HepG2 (cell line): ENCODE measurements around the gene ERBB3. TPM values are rescaled to one million over a fixed set of nuclear protein-coding genes. Genes with fewer than 3 reads are reported as not detected.
A peak's percentile ranks its signal among the peaks of the same experiment; 100 is the strongest.

Source experiments
- KAT7 ChIP-seq: IDR thresholded peaks from 2 replicates; pipeline ENCODE4 v1.6.1; 2018; ENCODE audit warnings: borderline replicate concordance, missing compliant biosample characterization
- KLF16 ChIP-seq, 2 experiments: sonication (generic) in 1 of 2; formaldehyde crosslinking in 1 of 2; IDR thresholded peaks; 2 replicates each; pipeline versions ENCODE4 v1.6.1 to v1.8.0; 2016 to 2023; ENCODE audit warnings: missing genetic modification reagents in 2 of 2, missing compliant biosample characterization in 1 of 2
- MXI1 ChIP-seq: IDR thresholded peaks from 3 replicates; pipeline ENCODE4 v1.6.1; 2012; ENCODE audit warnings: low read depth, low read length, inconsistent platforms, borderline replicate concordance
- NFATC3 ChIP-seq: sonication (generic); formaldehyde crosslinking; IDR thresholded peaks from 2 replicates; pipeline ENCODE4 v1.5.1; 2020; ENCODE audit warnings: mild to moderate bottlenecking, missing genetic modification reagents
- PITX1 ChIP-seq: sonication (generic); formaldehyde crosslinking; IDR thresholded peaks from 2 replicates; pipeline ENCODE4 v1.5.1; 2020; ENCODE audit warnings: mild to moderate bottlenecking, missing genetic modification reagents
- REXO4 ChIP-seq: sonication (generic); formaldehyde crosslinking; IDR thresholded peaks from 2 replicates; pipeline ENCODE4 v1.8.0; 2022; ENCODE audit warnings: missing genetic modification reagents, mild to moderate bottlenecking, borderline replicate concordance
- SALL1 ChIP-seq: sonication (generic); formaldehyde crosslinking; IDR thresholded peaks from 2 replicates; pipeline ENCODE4 v1.8.0; 2022; ENCODE audit warnings: mild to moderate bottlenecking, missing genetic modification reagents
- ZBTB7B ChIP-seq: sonication (generic); formaldehyde crosslinking; IDR thresholded peaks from 2 replicates; pipeline ENCODE4 v1.4.0; 2020; ENCODE audit warnings: missing genetic modification reagents
- ZNF350 ChIP-seq: sonication (generic); formaldehyde crosslinking; IDR thresholded peaks from 2 replicates; pipeline ENCODE4 v1.4.0; 2020; ENCODE audit warnings: mild to moderate bottlenecking, low read depth, missing genetic modification reagents, borderline replicate concordance
- ZNF614 ChIP-seq: IDR thresholded peaks from 2 replicates; pipeline ENCODE4 v1.6.1; 2018; ENCODE audit warnings: missing biosample characterization, missing genetic modification reagents, inconsistent platforms, borderline replicate concordance
- ZNF615 ChIP-seq: sonication (generic); formaldehyde crosslinking; IDR thresholded peaks from 2 replicates; pipeline ENCODE4 v1.5.0; 2020; ENCODE audit warnings: mild to moderate bottlenecking, missing genetic modification reagents, borderline replicate concordance
- ZNF850 ChIP-seq: sonication (generic); formaldehyde crosslinking; conservative IDR thresholded peaks from 2 replicates; pipeline ENCODE4 v1.9.0; 2021; ENCODE audit warnings: mild to moderate bottlenecking, missing genetic modification reagents
- ZSCAN30 ChIP-seq: sonication (generic); formaldehyde crosslinking; IDR thresholded peaks from 2 replicates; pipeline ENCODE4 v1.5.0; 2020; ENCODE audit warnings: mild to moderate bottlenecking, missing genetic modification reagents
- ZSCAN31 ChIP-seq: sonication (generic); formaldehyde crosslinking; IDR thresholded peaks from 2 replicates; pipeline ENCODE4 v1.5.0; 2020; ENCODE audit warnings: low read depth, mild to moderate bottlenecking, missing genetic modification reagents
- polyA plus RNA-seq, 8 experiments: library from polyadenylated mRNA; depleted of rRNA in 3 of 8; stranded (reverse) in 7 of 8; unstranded in 1 of 8; fragments of >200 nt; fragmentation: Illumina TruSeq in 4 of 8; extraction: Trizol in 4 of 8; gene quantifications; 2 replicates each; pipeline versions ENCODE4 v1.2.1 to v1.2.3, GENCODE V29; 2011 to 2016; ENCODE audit warnings: low read depth in 4 of 8, missing spikeins in 1 of 8, mixed read lengths in 1 of 8; ENCODE audit not compliant: insufficient read depth in 1 of 8
- total RNA-seq, 5 experiments: library from RNA; depleted of rRNA; stranded (reverse); fragments of >200 nt; fragmentation: Illumina TruSeq; extraction: Trizol; gene quantifications; 2 replicates each; pipeline ENCODE4 v1.2.3, GENCODE V29; 2016; ENCODE audit warnings: low read depth in 1 of 5
- TF ChIP-seq, protein P1 (sequence below): sonication (generic); formaldehyde crosslinking; IDR thresholded peaks from 2 replicates; pipeline ENCODE4 v1.4.0; 2020; ENCODE audit warnings: missing genetic modification reagents, mild to moderate bottlenecking, borderline replicate concordance
- TF ChIP-seq, protein P2 (sequence below): sonication (generic); formaldehyde crosslinking; conservative IDR thresholded peaks from 2 replicates; pipeline ENCODE4 v1.8.1; 2023; ENCODE audit warnings: missing genetic modification reagents
- TF ChIP-seq, protein P3 (sequence below): sonication (generic); formaldehyde crosslinking; IDR thresholded peaks from 2 replicates; pipeline ENCODE4 v1.8.0; 2022; ENCODE audit warnings: missing genetic modification reagents, mild to moderate bottlenecking, borderline replicate concordance
- TF ChIP-seq, protein P4 (sequence below): sonication (generic); formaldehyde crosslinking; IDR thresholded peaks from 2 replicates; pipeline ENCODE4 v1.4.0; 2020; ENCODE audit warnings: missing genetic modification reagents, borderline replicate concordance
- TF ChIP-seq, protein P5 (sequence below): sonication (generic); formaldehyde crosslinking; IDR thresholded peaks from 2 replicates; pipeline ENCODE4 v1.9.0; 2022; ENCODE audit warnings: missing genetic modification reagents, mild to moderate bottlenecking, borderline replicate concordance

The ERBB3 gene
- total and polyA plus RNA-seq, 2 of the 13 experiments (the other 11 are each of a cell fraction or from before 2014, with no cell fraction given) = 93.6 to 358 TPM

DNA sequence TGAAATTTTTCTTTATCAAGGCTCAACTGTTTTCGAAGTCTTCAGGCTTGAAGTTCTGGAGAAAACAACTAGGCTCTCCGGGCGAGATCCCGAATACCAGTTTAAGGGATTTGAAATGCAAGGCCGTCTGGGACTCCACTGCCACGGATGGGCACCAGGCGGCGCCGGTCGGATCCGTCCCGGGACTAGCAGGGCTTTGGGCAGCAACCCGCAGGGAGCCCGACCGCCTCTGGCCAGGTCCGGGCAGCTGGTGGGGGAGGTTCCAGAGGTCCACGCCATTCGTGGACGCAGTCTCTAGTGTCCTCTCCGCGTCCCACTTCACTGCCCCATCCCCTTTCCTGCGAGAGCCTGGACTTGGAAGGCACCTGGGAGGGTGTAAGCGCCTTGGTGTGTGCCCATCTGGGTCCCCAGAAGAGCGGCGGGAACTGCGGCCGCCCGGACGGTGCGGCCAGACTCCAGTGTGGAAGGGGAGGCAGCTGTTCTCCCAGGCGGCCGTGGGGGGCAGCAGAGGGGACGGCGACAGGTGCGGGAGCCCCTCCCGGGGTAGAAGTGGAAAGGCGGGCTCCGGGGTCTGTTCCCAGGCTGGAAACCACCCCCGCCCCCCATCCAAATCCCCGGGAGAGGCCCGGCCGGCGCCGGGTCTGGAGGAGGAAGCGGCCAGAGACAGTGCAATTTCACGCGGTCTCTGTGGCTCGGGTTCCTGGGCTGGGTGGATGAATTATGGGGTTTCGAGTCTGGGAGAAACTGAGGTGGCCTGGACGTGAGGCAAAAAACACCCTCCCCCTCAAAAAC is 838 bp upstream of the ERBB3 start (continued):
- TF ChIP-seq NFATC3 (CRISPR knock-in tag) (no peak), ZNF350 (CRISPR knock-in tag) (peak; percentile 82), ZBTB7B (CRISPR knock-in tag) (peak; percentile 76), KLF16 (CRISPR knock-in tag; IDR thresholded peaks at IDR 0.05) (peak in 1 of 2 experiments; percentile 53; a peak in 2 of 4 replicates), ZNF615 (CRISPR knock-in tag) (no peak), ZNF850 (peak; percentile 76; the same call in 1 of the 2 replicates), SALL1 (CRISPR knock-in tag) (peak; percentile 59), MXI1 (peak; percentile 61; the same call in 1 of the 3 replicates), ZSCAN31 (peak; percentile 45; the same call in 1 of the 2 replicates), ZSCAN30 (no peak), PITX1 (0 out of 2 replicates have a peak, but pooled peaks have one; percentile 24), KAT7 (CRISPR knock-in tag) (peak; percentile 78), REXO4 (CRISPR knock-in tag) (no peak), ZNF614 (CRISPR knock-in tag) (peak; percentile 62; the same call in 1 of the 2 replicates)
- TF ChIP-seq, protein P1, sequence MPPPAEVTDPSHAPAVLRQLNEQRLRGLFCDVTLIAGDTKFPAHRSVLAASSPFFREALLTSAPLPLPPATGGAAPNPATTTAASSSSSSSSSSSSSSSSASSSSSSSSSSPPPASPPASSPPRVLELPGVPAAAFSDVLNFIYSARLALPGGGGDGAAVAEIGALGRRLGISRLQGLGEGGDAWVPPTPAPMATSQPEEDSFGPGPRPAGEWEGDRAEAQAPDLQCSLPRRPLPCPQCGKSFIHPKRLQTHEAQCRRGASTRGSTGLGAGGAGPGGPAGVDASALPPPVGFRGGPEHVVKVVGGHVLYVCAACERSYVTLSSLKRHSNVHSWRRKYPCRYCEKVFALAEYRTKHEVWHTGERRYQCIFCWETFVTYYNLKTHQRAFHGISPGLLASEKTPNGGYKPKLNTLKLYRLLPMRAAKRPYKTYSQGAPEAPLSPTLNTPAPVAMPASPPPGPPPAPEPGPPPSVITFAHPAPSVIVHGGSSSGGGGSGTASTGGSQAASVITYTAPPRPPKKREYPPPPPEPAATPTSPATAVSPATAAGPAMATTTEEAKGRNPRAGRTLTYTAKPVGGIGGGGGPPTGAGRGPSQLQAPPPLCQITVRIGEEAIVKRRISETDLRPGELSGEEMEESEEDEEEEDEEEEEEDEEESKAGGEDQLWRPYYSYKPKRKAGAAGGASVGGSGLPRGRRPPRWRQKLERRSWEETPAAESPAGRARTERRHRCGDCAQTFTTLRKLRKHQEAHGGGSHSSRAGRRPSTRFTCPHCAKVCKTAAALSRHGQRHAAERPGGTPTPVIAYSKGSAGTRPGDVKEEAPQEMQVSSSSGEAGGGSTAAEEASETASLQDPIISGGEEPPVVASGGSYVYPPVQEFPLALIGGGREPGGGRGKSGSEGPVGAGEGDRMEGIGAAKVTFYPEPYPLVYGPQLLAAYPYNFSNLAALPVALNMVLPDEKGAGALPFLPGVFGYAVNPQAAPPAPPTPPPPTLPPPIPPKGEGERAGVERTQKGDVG (CRISPR knock-in tag) = peak; percentile 70; the same call in 1 of the 2 replicates
- TF ChIP-seq, protein P2, sequence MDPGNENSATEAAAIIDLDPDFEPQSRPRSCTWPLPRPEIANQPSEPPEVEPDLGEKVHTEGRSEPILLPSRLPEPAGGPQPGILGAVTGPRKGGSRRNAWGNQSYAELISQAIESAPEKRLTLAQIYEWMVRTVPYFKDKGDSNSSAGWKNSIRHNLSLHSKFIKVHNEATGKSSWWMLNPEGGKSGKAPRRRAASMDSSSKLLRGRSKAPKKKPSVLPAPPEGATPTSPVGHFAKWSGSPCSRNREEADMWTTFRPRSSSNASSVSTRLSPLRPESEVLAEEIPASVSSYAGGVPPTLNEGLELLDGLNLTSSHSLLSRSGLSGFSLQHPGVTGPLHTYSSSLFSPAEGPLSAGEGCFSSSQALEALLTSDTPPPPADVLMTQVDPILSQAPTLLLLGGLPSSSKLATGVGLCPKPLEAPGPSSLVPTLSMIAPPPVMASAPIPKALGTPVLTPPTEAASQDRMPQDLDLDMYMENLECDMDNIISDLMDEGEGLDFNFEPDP (CRISPR knock-in tag) = no peak
- TF ChIP-seq, protein P3, sequence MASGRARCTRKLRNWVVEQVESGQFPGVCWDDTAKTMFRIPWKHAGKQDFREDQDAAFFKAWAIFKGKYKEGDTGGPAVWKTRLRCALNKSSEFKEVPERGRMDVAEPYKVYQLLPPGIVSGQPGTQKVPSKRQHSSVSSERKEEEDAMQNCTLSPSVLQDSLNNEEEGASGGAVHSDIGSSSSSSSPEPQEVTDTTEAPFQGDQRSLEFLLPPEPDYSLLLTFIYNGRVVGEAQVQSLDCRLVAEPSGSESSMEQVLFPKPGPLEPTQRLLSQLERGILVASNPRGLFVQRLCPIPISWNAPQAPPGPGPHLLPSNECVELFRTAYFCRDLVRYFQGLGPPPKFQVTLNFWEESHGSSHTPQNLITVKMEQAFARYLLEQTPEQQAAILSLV = peak; percentile 82; the same call in 1 of the 2 replicates
- TF ChIP-seq, protein P4, sequence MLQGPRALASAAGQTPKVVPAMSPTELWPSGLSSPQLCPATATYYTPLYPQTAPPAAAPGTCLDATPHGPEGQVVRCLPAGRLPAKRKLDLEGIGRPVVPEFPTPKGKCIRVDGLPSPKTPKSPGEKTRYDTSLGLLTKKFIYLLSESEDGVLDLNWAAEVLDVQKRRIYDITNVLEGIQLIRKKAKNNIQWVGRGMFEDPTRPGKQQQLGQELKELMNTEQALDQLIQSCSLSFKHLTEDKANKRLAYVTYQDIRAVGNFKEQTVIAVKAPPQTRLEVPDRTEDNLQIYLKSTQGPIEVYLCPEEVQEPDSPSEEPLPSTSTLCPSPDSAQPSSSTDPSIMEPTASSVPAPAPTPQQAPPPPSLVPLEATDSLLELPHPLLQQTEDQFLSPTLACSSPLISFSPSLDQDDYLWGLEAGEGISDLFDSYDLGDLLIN (CRISPR knock-in tag) = 0 out of 2 replicates have a peak, but pooled peaks have one; percentile 39
- TF ChIP-seq, protein P5, sequence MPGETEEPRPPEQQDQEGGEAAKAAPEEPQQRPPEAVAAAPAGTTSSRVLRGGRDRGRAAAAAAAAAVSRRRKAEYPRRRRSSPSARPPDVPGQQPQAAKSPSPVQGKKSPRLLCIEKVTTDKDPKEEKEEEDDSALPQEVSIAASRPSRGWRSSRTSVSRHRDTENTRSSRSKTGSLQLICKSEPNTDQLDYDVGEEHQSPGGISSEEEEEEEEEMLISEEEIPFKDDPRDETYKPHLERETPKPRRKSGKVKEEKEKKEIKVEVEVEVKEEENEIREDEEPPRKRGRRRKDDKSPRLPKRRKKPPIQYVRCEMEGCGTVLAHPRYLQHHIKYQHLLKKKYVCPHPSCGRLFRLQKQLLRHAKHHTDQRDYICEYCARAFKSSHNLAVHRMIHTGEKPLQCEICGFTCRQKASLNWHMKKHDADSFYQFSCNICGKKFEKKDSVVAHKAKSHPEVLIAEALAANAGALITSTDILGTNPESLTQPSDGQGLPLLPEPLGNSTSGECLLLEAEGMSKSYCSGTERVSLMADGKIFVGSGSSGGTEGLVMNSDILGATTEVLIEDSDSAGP (CRISPR knock-in tag) = peak; percentile 65; the same call in 1 of the 2 replicates
